DND-41 (cell line): Measurements from ENCODE around the gene ZSWIM8.

Experiments used
- CTCF ChIP-seq: IDR thresholded peaks from 2 replicates; pipeline ENCODE4 v1.5.1; 2012; ENCODE audit warnings: borderline replicate concordance, low read length, moderate library complexity, mild to moderate bottlenecking; ENCODE audit not compliant: poor library complexity, severe bottlenecking; ENCODE audit errors: extremely low read depth
- EZH2 ChIP-seq: IDR thresholded peaks from 3 replicates; pipeline ENCODE4 v1.6.1; 2012; ENCODE audit warnings: borderline replicate concordance, low read depth, mild to moderate bottlenecking, moderate library complexity, low read length, inconsistent platforms; ENCODE audit not compliant: severe bottlenecking

- TF ChIP-seq CTCF (no peak), EZH2 (no peak)
Observed at GRCh38 chr10:73785211-73785720, at the start of gene ZSWIM8.
